Epithelial cell of alveolus of lung (primary cell): ENCODE results near the gene LPP. TPM values are rescaled to one million over a fixed set of nuclear protein-coding genes. Genes with fewer than 3 reads are reported as not detected.

Source experiments
- total RNA-seq: library from RNA; depleted of rRNA; stranded (reverse); fragments of >200 nt; gene quantifications from 2 replicates; pipeline ENCODE4 v1.2.1, GENCODE V29; 2015

The LPP gene
- total RNA-seq: 56.4 and 71.5 TPM in 2 replicates

GRCh38 chr3:188154014-188154808, at the start of gene LPP:
LPP (plus strand) TSS chr3:188154157; CDS start chr3:188406121, 251,964 bp downstream.

